HG02571 (cell line): ENCODE data around the gene SLC41A2.
"Not testable (repeated sequence)": the region's sequence is repeated elsewhere in the genome, so short reads cannot be mapped to it uniquely, and the experiment has no call there.

Source experiments
- ATAC-seq: cut with Tn5 transposase; IDR thresholded peaks from one replicate; pipeline ENCODE4 v1.9.1; 2021; ENCODE audit warnings: mild to moderate bottlenecking, moderate library complexity; ENCODE audit not compliant: unreplicated experiment

SLC41A2 gene

GRCh38 chr12:104958001-104958804 lies at the start of gene SLC41A2:
SLC41A2 (minus strand) TSS chr12:104958290; CDS start chr12:104928527, 29,763 bp downstream.
- ATAC-seq: peak; percentile 73

DNA sequence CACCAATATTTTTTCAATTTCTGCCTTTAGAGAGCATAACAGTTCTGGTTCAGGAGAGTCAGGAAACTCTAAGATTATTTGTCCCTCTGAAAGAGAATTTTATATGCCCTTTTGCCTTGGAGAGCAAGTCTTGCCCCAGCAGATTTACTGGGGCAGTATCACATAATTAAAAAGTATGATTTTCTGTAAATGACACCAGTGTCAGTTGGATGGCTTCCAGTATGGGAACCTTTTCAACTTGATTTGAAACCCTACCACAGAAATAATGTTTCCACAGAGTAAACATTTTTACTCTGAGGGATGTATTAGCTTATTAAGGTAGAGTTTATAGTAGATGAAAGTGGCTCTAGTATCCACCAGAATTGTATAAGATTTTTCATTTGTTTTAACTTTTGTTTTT lies 43.4 kb upstream of the SLC41A2 start:
- no peak for ATAC-seq

- no peak for ATAC-seq
Observed at GRCh38 chr12:104999347-104999685, 41.2 kb upstream of the SLC41A2 start.

DNA sequence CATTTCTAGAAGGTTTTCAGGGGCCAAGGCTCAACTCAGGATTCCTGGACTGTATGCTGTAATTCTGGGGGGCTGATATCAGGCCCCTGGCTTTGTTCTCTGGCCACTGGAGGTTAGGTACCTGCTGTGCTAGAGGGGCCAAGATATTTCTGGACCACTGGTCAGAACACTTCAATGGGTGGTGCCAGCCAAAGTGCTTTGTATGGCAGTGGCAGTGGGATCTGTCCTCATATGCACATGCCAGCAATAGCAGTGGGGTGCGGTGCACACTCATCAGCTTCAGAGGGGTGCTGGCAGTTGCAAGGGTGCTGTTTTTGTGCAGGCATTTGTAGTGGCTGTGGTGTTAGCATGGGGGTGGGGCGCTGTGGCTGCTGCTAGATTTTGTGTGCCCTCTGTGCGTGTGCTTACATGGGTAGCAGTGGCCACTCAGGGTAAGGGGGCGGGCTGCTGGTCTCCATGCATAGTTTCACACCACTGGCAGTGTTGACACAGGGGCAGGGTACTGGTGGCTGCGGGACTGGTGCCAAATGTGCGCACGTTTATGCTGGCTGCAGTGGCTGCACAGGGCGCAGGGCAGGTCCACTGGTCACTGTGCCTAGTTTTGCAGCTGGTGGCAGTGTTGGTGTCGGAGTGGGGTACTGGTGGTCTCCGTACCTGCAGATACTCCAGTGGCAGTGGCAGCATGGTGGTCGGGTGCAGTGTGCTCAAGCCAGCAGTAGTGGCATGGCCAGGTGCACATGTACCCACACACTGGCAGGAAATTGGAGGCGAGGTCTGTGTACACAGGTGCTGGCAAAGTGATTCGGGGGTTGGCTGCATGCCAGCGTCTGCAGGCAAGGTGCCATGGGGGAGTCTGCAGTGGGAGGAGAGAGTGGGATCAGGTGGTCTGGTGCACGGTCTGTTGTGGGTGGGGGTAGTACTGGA lies 40.6 kb upstream of the SLC41A2 start:
- no peak for ATAC-seq

DNA sequence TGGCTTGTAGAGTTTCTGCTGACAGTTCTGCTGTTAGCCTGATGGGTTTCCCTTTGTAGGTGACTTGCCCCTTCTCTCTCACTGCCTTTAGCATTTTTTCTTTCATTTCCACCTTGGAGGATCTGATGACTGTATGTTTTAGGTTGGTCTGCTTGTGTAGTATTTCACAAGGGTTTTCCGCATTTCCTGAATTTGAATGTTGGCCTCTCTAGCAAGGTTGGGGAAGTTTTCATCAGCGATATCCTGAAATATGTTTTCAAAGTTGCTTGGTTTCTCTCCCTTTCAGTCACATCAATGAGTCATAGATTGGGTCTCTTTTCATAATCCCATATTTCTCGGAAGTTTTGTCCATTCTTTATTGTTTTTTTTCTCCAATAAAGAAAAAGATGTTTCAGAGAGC lies 39.5 kb upstream of the SLC41A2 start:
- no peak for ATAC-seq

- no peak for ATAC-seq
Observed at GRCh38 chr12:104994336-104994735, 36.2 kb upstream of the SLC41A2 start.

DNA sequence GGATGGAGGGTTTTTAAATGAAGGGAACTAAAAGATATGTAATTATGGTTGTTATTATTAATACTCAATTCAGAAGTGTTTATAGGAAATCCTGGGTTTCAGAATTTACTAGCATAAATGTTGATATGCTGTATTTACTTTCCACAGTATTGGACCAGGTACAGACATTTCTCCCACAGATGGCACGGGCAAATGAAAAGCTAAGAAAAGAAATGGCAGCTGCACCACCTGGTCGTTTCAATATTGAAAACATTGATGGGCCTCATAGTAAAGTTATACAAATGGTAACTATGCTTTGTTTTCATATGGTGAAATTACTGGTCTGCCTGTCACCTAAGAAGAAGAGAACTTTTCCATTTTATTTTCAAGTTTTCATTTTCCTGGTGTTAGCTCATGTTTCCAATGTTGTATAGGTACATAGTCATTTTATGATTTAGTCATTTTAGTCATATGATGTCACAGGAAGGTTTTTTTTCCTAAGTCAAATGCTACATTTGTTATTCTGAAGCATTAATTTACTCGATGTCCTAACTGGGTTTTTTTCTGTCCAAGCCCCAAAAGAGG lies 33.6 kb upstream of the SLC41A2 start:
- ATAC-seq: no peak

- no peak for ATAC-seq
Observed at GRCh38 chr12:104990950-104991349, 32.9 kb upstream of the SLC41A2 start.

GRCh38 chr12:104986022-104986941 lies 28.2 kb upstream of the SLC41A2 start, which contains the start of gene NOPCHAP1:
NOPCHAP1 (plus strand) TSS chr12:104986316; CDS start chr12:104986353, 37 bp downstream.
- peak; percentile 97 for ATAC-seq

- ATAC-seq: no peak
Observed at GRCh38 chr12:104985206-104985605, 27.1 kb upstream of the SLC41A2 start.

DNA sequence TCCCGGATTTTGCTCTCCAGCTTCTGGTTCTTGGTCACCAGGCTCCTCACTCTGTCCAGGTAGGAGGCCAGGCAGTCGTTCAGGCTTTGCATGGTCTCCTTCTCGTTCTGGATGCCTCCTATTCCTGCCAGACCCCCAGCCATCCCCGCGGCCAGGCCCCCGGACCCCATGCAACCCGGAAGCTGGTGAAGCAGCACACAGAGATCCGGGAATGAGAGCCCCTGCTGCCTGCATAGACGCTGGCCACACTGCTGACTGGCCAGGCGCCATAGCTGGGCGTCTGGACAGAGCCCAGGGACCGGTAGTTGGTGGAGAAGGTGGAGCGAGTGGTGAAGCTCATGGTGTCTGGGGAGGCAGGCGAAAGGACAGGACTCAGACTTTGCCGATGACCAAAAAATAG lies 19.6 kb upstream of the SLC41A2 start:
- ATAC-seq: not testable (repeated sequence)

GRCh38 chr12:104976703-104977102 lies 18.6 kb upstream of the SLC41A2 start:
- ATAC-seq: no peak

GRCh38 chr12:104975587-104976343 lies 17.7 kb upstream of the SLC41A2 start:
- no peak for ATAC-seq

GRCh38 chr12:104974626-104975290 lies 16.7 kb upstream of the SLC41A2 start:
- peak; percentile 95 for ATAC-seq

DNA sequence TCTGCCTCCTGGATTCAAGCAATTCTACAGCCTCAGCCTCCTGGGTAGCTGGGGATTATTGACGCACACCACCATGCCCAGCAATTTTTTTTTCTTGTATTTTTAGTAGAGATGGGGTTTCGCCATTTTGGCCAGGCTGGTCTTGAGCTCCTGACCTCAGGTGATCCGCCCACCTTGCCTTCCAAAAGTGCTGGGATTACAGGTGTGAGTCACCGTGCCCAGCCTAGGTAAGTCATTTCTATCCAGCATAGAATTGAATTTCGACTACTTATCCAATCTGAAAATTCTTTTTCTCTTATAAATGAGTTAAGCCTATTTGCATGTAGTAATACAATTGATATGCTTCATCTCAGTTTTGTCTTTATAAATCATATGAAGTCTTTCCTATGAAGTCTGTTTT lies 15.2 kb upstream of the SLC41A2 start:
- ATAC-seq: no peak

DNA sequence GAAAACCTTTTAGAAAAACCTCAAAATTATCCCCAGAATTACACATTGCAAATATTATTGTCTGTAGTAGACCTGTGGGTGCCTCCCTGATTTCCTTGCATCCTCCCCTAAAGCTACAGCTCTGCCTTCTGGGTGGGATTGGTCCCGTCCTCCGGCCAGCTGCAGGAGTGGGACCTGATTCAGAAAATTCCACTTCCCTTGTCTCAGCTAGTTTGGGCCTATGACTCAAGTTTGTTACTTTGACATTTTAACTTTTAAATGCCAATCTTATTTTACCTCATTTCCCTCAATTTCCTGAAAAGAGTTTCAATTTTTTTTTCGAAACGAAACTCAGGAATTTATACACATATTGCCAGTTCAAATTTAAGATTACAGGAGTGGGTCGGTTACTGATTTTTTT lies 13.2 kb upstream of the SLC41A2 start:
- no peak for ATAC-seq

- ATAC-seq: no peak
Observed at GRCh38 chr12:104969343-104969742, 11.3 kb upstream of the SLC41A2 start.

DNA sequence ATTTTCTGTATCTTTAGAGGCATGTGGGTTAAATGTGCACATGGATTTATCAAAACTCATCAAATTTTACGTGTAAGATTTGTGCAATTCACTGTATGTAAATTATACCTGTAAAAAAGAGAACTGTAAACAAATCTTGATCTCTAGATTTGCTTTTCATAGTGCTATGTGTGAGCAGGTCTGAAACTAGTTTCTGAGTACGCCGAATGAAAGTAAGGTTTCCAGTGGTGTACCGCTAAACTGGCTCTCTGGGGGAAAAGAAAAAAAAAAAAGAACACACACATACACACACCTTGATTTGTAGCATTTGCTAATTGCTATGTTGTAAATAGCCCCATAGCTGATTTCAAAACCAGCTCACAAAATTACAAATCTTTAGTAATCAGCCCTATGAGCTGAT lies 8.6 kb upstream of the SLC41A2 start:
- ATAC-seq: peak; percentile 73

DNA sequence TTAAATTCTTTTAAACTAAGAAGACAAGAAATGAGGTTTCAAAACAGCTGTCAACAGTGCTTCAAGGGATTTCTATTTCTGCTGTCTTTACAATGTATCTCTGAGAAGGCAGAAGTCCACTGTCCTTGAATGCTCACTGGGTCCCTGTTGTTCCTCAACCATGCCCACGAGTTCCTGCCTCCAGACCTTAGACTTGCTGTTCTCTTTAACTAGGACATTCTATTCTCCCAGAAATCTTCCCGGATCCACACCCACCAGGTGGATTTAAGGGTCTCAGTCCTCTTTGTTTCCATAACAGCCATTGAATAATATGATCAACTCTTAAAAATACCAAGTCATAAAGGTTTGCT lies 6.7 kb upstream of the SLC41A2 start:
- ATAC-seq: no peak
